MM.1S (cell line): ENCODE data around the gene SLC9C1.

ENCODE experiments used
- EZH2phosphoT487 ChIP-seq: fragments of 300-600 bp; sonication (generic); IDR thresholded peaks from 2 replicates; pipeline ENCODE4 v1.6.1; 2018; ENCODE audit warnings: antibody characterized with exemption, low read length
- TF ChIP-seq, protein P1 (sequence below): fragments of 300-600 bp; sonication (generic); IDR thresholded peaks from 2 replicates; pipeline ENCODE4 v1.5.1; 2016; ENCODE audit warnings: antibody characterized with exemption, low read length, mixed read lengths

DNA sequence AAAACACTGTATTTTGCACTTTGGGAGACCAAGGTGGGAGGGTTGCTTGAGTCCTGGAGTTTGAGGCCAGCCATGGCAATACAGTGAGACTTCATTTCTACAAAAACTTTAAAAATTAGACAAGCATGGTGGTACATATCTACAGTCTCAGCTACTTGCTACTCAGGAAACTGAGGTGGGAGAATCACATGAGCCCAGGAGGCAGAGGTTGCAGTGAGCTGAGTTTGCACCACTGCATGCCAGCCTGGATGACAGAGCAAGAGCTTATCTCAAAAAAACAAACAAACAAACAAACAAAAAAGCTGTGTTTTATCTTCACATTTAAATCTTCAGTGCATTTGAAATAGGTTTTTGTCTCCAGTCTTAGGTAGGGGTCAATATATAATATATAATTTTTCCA lies 4.8 kb upstream of the SLC9C1 start:
- TF ChIP-seq, protein P1, sequence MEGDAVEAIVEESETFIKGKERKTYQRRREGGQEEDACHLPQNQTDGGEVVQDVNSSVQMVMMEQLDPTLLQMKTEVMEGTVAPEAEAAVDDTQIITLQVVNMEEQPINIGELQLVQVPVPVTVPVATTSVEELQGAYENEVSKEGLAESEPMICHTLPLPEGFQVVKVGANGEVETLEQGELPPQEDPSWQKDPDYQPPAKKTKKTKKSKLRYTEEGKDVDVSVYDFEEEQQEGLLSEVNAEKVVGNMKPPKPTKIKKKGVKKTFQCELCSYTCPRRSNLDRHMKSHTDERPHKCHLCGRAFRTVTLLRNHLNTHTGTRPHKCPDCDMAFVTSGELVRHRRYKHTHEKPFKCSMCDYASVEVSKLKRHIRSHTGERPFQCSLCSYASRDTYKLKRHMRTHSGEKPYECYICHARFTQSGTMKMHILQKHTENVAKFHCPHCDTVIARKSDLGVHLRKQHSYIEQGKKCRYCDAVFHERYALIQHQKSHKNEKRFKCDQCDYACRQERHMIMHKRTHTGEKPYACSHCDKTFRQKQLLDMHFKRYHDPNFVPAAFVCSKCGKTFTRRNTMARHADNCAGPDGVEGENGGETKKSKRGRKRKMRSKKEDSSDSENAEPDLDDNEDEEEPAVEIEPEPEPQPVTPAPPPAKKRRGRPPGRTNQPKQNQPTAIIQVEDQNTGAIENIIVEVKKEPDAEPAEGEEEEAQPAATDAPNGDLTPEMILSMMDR, result no peak
- TF ChIP-seq EZH2phosphoT487, result no peak
